NCI-H146 treated with DMSO at 0.1 percent for 48 hours (cell line): ENCODE measurements around the gene SPEN.
"Not testable (repeated sequence)": the region's sequence is repeated elsewhere in the genome, so short reads cannot be mapped to it uniquely, and the experiment has no call there.

ENCODE experiments used
- DNase-seq: peaks from one replicate; lab custom pipeline; 2025; ENCODE audit not compliant: unreplicated experiment; lab: John Stamatoyannopoulos, UW

SPEN gene

GRCh38 chr1:15834406-15835204 lies 12.9 kb upstream of the SPEN start:
- DNase-seq: peak; percentile 87

GRCh38 chr1:15835205-15835740 lies 12.2 kb upstream of the SPEN start:
- no peak for DNase-seq

GRCh38 chr1:15835741-15836510 lies 11.6 kb upstream of the SPEN start:
- peak; percentile 91 for DNase-seq

- not testable (repeated sequence) for DNase-seq
Measured at GRCh38 chr1:15836511-15836771, 11.1 kb upstream of the SPEN start.

DNA sequence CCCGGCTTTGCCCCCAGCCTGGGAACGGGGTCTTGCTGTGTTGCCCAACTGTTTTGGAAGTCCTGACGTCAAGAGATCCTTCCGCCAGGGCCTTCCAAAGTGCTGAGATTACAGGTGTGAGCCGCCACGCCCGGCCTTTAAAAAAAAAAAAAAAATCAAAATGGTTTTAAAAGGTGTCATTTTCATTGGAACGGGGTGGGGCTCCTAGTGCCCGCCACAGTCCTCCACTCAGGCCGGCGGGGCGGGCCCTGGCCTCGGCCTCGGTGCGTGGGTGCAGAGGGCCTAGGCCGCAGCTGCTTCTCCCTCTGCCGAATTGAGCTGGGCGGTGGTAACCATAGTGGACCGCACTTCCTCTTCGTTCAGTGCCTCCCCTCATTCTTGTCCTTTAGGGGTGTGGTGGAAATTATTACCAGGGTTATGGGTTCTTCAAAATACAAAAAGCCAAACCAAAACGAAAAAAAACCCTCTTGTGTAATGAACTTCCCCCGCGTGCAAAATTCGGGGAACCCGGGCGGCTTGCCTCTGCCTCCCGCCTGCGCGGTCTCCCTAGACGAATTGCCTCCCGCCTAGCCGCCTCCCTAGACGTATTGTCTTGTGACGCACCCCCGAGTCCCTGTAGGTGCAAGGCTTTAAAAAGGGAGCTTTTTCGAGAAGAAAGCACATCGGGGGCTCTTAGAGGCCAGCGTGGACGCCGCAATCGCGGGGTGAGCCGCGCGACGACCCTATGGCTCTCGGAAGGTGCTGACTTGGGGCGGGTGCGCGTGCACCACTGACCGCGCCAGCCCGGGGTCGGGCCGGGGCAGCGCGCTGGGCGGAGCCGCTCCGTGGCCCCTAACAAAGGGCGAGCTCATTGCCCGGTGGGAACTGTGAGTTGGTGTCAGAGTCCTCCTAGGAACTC lies 10.5 kb upstream of the SPEN start:
- no peak for DNase-seq

DNA sequence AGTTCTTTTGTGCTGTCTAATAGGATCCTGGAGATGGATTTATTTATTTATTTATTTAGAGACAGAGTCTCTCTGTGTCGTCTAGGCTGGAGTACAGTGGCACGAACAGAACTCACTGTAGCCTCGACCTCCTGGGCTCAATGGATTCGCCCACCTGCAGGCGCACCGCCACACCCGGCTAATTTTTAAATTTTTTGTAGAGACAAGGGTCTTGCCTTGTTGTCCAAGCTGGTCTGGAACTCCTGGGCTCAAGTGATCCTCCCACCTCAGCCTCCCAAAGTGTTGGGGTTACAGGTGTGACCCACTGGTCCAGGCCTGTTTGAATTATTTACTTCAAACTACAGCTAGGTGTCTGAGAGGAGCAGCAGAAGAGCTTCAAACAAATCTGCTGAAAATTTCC lies 9.6 kb upstream of the SPEN start:
- DNase-seq: no peak

GRCh38 chr1:15838721-15839120 lies 8.8 kb upstream of the SPEN start:
- no peak for DNase-seq

DNA sequence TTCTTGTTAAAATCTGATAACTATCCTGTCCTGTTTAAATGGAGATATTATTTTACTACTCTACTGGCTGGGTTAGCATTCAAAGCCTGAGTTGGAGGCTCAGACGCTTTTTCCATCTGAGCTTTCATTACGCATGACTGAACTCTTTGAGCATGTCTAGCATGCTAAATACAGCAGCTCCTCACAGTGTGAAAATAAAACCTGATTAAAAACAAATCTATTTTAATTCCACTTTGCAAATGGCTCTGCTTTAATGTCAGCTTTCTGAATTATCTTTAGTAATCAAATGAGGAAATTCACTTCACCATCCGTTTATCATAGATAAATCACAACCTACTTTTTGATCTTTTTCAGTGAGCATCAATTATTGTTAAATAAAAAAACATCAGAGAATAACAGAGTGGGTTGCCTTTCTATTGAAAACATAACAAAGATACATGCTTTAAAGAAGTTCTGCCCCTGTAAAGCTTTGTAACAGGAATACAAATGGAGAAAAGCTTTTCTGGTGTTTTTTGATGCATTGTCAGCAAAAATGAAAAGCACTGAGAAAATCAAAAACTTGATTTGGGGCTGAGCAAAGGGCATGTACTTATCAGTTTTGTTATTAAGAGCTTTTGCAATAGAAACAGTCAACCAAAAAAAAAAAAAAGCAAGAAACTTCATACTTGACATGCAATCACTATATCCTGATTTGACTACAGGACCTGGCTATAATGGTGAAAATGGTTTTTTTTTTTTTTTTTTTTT lies 3.5 kb upstream of the SPEN start:
- DNase-seq: no peak

DNA sequence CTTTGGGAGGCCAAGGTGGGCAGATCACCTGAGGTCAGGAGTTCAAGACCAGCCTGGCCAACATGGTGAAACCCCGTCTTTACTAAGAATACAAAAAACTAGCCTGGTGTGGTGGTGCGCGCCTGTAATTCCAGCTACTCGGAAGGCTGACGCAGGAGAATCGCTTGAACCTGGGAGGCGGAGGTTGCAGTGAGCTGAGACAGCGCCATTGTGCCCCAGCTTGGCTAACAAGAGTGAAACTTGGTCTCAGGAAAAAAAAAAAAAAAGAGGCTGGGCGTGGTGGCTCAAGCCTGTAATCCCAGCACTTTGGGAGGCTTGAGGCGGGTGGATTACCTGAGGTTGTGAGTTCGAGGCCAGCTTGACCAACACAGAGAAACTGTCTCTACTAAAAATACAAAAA lies 1.5 kb upstream of the SPEN start:
- DNase-seq: not testable (repeated sequence)

DNA sequence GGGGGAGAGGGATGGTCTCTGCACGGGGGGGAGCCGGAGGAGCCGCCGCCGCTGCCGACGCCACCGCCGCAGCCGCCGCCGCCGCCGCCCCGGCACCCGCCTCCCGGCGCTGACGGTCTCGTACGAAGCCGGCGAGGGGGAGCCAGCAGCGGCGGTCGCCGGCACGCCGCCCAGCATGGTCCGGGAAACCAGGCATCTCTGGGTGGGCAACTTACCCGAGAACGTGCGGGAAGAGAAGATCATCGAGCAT lies 311 bp downstream of the SPEN start:
- no peak for DNase-seq

DNA sequence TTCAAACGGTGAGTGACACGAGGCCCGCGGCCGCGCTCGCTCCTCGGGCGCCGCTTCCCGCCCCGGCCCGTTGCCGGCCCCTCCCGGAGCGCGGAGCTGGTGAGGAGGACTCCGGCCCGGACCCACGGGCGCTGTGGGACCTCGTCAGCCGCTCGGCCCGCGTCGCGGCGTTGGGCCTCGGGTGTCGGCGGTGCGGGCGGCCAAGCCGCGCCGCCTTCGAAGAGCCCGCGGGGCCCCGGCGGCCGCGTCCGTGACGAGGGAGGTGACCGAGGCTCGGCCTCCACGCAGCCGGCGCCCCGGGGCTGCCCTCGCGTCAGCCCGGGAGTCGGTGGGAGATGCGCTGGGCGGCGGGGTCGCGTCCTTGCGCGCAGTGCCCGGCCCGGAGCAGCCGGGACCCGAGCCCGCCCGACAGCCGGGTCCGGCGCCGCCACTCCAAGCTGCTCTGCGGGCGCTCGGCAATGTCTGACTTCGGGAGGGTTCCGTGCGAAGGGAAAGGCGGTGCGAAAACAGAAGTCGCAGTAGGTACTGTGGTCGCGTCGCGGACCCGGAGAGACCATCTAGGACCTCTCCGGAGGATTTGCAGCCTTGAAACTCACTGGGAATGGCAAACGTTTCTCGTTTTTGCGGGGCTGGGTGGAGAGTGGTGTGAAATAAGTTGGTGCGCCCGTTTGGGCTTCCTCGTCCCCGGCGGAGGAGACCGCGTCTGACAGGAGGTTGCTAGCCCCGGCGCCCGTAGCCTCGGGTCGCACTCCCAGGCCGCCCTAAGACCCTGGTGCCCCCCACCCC lies 829 bp downstream of the SPEN start:
- DNase-seq: no peak

DNA sequence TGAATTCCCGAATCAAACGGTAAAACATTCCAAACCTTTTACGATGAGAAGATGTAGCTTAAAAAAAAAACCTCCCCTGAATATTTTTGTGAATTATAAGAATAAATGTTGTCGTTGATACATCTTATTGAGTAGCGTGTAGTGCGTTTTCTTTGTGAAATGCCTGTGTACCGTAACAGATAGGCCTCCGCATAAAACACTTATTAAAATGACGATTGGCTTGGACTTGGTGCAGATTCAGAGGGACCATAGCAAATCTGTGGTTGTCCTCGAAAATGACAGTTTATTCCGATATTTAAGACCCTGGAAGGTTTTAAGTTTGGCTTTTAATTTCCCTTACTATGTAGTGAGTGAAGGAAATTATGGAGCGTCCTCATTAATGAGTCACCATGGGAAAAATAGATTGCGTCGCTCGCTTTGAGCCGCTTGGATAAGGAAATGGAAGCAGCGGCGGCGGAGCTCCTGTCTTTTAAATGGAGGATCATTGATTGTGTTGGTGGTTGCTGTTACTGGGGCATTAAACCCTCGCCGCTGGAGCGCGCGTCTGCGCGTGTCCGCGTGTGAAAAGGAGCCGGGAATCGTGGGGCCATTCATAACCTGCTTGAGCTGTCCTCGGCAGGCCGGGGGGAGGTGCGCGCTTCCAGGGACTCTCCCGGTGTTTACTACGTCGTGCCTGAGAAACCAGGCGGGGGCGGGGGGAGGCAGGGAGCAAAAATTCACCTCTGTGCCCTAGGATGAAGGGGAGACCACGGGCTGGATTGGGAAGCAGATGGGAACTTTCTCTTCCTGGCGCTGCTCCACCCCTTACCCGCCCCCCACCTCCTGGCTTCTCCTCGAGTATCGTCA lies 1.6 kb downstream of the SPEN start:
- DNase-seq: peak; percentile 77

GRCh38 chr1:15849775-15850324 lies 2.3 kb downstream of the SPEN start:
- peak; percentile 47 for DNase-seq

DNA sequence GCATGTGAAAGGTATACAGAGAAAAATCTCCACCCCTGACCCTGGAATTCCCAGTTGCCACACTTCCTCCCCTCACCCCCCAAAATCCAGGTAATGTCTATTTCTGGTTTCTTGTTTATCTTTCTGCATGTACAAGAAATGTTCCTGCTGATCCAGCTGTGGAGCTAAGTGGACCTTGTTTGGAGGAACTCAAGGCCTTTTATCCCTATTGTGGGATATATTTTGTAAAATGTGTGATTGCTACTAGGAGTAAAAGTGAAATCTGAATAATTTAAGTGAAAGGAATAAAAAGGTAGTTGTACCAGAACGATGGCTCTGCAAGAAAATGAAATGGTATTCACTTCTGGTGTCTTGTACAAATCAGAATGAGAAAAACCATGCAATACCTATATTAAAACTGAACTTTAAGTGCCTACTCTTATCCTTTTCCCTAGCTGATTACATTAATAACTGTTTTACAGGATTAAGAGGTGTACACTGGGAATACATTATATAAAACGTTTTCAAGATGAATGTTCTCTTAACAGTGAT lies 3.0 kb downstream of the SPEN start:
- peak; percentile 18 for DNase-seq

DNA sequence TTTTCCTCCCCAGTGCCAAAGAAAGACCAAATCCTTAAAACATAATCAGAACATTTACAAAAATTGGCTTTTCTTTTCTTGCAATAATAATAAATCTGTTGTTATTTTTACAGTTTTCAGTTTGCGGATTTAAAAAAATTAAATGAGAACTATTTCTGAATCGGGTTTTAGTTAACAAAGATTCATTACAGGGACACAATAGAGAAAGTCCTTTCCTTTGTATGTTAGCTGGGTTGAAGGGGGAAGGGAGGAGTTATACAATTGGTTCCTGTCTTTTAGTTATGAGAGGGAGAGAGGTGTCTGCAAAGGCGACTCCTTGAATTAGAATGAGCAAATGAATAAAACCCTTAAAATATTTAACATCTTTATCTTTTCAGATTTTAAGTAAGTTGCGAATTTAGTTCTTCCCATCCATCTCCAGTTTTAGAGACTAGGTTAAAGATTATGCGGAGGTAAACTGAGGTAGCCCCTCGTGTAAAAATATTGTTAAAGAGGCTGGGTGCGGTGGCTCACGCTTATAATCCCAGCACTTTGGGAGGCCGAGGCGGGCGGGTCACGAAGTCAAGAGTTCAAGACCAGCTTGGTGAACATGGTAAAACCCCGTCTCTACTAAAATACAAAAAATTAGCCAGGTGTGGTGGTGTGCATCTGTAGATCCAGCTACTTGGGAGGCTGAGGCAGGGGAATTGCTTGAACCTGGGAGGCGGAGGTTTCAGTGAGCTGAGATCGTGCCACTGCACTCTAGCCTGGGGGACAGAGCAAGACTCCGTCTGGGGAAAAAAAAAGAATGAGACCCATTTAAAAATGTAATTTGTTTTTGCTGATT lies 3.9 kb downstream of the SPEN start:
- no peak for DNase-seq

GRCh38 chr1:15852036-15852827 lies 4.7 kb downstream of the SPEN start:
- DNase-seq: no peak

- no peak for DNase-seq
Measured at GRCh38 chr1:15852828-15853302, 5.4 kb downstream of the SPEN start.
